ENCODE results near the gene HSBP1. TPM values are rescaled to one million over a fixed set of nuclear protein-coding genes. Genes with fewer than 3 reads are reported as not detected.

HSBP1 gene
- total RNA-seq, 1 experiment from 2014 or later: 230 TPM

DNA sequence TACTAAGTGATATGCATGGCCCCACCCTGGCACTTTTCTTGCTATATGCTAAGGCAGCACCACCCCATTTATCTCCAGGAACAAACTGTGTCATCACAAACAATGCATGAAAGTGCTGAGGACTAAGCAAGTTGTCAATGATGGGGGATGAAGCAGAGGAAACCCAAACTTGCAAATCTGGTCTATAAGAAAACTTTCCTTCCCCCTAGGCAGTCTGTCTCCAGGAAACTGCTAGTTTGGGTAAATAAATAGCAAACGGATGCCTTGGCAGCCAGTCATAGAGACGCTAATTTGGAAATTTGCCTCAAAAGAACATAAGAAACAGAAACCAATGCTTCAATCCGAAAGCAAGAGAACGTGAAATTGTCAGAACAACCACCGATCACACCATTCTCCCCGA lies 5.6 kb upstream of the HSBP1 start:
- H3K23ac ChIP-seq (ENCODE audit: insufficient read length, low read depth, low read length): no peak overlapping the region
- no CpG with 5 or more reads among the region's 6 CpGs for WGBS (ENCODE audit: extremely low coverage, insufficient read length, low lambda C conversion rate)
- H3K4me1 ChIP-seq (ENCODE audit: insufficient read depth, low read length): peaks cover 12% of the 10 kb centered on the region
- H2BK20ac ChIP-seq (ENCODE audit: low read depth, low read length, poor library complexity, severe bottlenecking): no peak overlapping the region
- no peak overlapping the region for H3K9ac ChIP-seq (ENCODE audit: extremely low read depth, insufficient read length, low read length)
- no peaks in the 10 kb centered on the region for H3K79me1 ChIP-seq (ENCODE audit: insufficient read depth, low read depth, low read length, poor library complexity, severe bottlenecking)
- H4K8ac ChIP-seq (replicated peaks; ENCODE audit: insufficient read length, low read depth, low read length): no peak overlapping the region
- no peaks in the 10 kb centered on the region for H3K27me3 ChIP-seq (ENCODE audit: insufficient read depth, low read length)
- no peaks in the 10 kb centered on the region for H3K9me3 ChIP-seq (ENCODE audit: control insufficient read depth, low read depth, low read length)
- H2BK120ac ChIP-seq (ENCODE audit: low read depth, low read length, poor library complexity, severe bottlenecking): peak overlapping the region; percentile 52
- H2BK15ac ChIP-seq (ENCODE audit: low read depth, low read length): no peak overlapping the region
- no peak overlapping the region for H2BK12ac ChIP-seq (ENCODE audit: insufficient read length, low read depth, low read length)
- H2AFZ ChIP-seq (ENCODE audit: low read length): peak overlapping the region; percentile 75
- H4K20me1 ChIP-seq (ENCODE audit: control insufficient read depth, insufficient read depth, insufficient read length): no peaks in the 10 kb centered on the region
- H3K18ac ChIP-seq (ENCODE audit: insufficient read length, low read depth, low read length): peak overlapping the region; percentile 71
- no peak for DNase-seq
- no peak overlapping the region; the same call in 1 of the 2 replicates for H3K4ac ChIP-seq (ENCODE audit: low read depth, low read length)
- H4K91ac ChIP-seq (ENCODE audit: insufficient read length, low read depth, low read length): no peak overlapping the region
- H3K27ac ChIP-seq (ENCODE audit: insufficient read length, low read depth, low read length): peak overlapping the region; percentile 29
- TF ChIP-seq, protein P1, sequence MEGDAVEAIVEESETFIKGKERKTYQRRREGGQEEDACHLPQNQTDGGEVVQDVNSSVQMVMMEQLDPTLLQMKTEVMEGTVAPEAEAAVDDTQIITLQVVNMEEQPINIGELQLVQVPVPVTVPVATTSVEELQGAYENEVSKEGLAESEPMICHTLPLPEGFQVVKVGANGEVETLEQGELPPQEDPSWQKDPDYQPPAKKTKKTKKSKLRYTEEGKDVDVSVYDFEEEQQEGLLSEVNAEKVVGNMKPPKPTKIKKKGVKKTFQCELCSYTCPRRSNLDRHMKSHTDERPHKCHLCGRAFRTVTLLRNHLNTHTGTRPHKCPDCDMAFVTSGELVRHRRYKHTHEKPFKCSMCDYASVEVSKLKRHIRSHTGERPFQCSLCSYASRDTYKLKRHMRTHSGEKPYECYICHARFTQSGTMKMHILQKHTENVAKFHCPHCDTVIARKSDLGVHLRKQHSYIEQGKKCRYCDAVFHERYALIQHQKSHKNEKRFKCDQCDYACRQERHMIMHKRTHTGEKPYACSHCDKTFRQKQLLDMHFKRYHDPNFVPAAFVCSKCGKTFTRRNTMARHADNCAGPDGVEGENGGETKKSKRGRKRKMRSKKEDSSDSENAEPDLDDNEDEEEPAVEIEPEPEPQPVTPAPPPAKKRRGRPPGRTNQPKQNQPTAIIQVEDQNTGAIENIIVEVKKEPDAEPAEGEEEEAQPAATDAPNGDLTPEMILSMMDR (conservative IDR thresholded peaks at IDR 0.05): no peak
- no peaks in the 10 kb centered on the region for H3K23me2 ChIP-seq (ENCODE audit: insufficient read length, low read depth, low read length, poor library complexity, severe bottlenecking)
- H2AK5ac ChIP-seq (ENCODE audit: insufficient read length, low read length): no peak overlapping the region
- Mint-ChIP-seq H3K4me3 (peak overlapping the region in 1 of 2 experiments; percentile 36; a peak in 3 of 5 replicates), H3K4me1 (peaks cover 32% of the 10 kb centered on the region in 2 experiments), H3K36me3 (ENCODE audit: insufficient read depth in 1 of 3, low read depth in 3 of 3) (no peaks in the 10 kb centered on the region; a peak in 1 of 7 replicates), H3K27ac (peak overlapping the region in 2 of 3 experiments; percentile 72 to 94; a peak in 4 of 7 replicates), H3K9me3 (no peaks in the 10 kb centered on the region; a peak in 1 of 5 replicates), H3K27me3 (ENCODE audit: low read depth) (0 out of 2 replicates have a peak, but pooled peaks cover 1% of the 10 kb centered on the region)
- H3K79me2 ChIP-seq (ENCODE audit: insufficient read depth, low read length): no peaks in the 10 kb centered on the region
- no peak overlapping the region for H3T11ph ChIP-seq (ENCODE audit: low read length)
- no peak overlapping the region for H3K14ac ChIP-seq (ENCODE audit: insufficient read depth, low read length)
- H3K4me2 ChIP-seq (ENCODE audit: insufficient read depth, insufficient read length, low read length): peak overlapping the region; percentile 17
- H2BK5ac ChIP-seq (ENCODE audit: insufficient read length, low read length): no peak overlapping the region
- no peak overlapping the region for H4K5ac ChIP-seq (ENCODE audit: insufficient read length, low read depth, low read length)
- no peak overlapping the region for H3K56ac ChIP-seq (ENCODE audit: insufficient read length, low read depth, low read length)
